GM23338 (cell line): ENCODE results near the gene TM9SF2. TPM values are rescaled to one million over a fixed set of nuclear protein-coding genes. Genes with fewer than 3 reads are reported as not detected.
A peak's percentile ranks its signal among the peaks of the same experiment; 100 is the strongest.

ENCODE experiments used
- ATAC-seq: fragments of 200-7000 bp; cut with Tn5 transposase; 3 replicates; pipeline ENCODE4 v1.9.1; 2020
- DNase-seq: peaks from one replicate; pipeline ENCODE4 v3.0.0-alpha.2; 2015; ENCODE audit warnings: low spot score
- H2AFZ ChIP-seq: fragments of 200-600 bp; sonication (generic); 2 replicates; pipeline ENCODE4 v1.8.0; 2016; ENCODE audit warnings: antibody characterized with exemption, mild to moderate bottlenecking, moderate library complexity
- H3F3A ChIP-seq: fragments of 200-600 bp; sonication (generic); replicated peaks from 2 replicates; pipeline ENCODE4 v1.8.0; 2017; ENCODE audit warnings: antibody characterized with exemption, mixed run types, low read depth
- H3K27ac ChIP-seq: fragments of 200-600 bp; sonication (generic); 2 replicates; pipeline ENCODE4 v1.6.1; 2016; ENCODE audit warnings: low read depth
- H3K27me3 ChIP-seq: fragments of 200-600 bp; sonication (generic); 2 replicates; pipeline ENCODE4 v1.8.0; 2016; ENCODE audit warnings: mild to moderate bottlenecking, mixed run types, moderate library complexity; ENCODE audit not compliant: insufficient read depth
- H3K36me3 ChIP-seq: fragments of 200-600 bp; sonication (generic); 2 replicates; pipeline ENCODE4 v1.8.0; 2016; ENCODE audit warnings: mild to moderate bottlenecking; ENCODE audit not compliant: insufficient read depth
- H3K4me1 ChIP-seq: fragments of 200-600 bp; sonication (generic); 2 replicates; pipeline ENCODE4 v1.8.0; 2016; ENCODE audit warnings: mild to moderate bottlenecking, moderate library complexity; ENCODE audit not compliant: insufficient read depth
- H3K4me2 ChIP-seq: fragments of 200-600 bp; sonication (generic); 2 replicates; pipeline ENCODE4 v1.7.1; 2017; ENCODE audit warnings: mixed run types
- H3K4me3 ChIP-seq: fragments of 200-600 bp; sonication (generic); 2 replicates; pipeline ENCODE4 v1.6.1; 2016; ENCODE audit warnings: mixed run types
- H3K79me2 ChIP-seq: fragments of 200-600 bp; sonication (generic); replicated peaks from 2 replicates; pipeline ENCODE4 v1.8.0; 2017; ENCODE audit warnings: mild to moderate bottlenecking; ENCODE audit not compliant: insufficient read depth
- H3K9me2 ChIP-seq: fragments of 200-600 bp; sonication (generic); 2 replicates; pipeline ENCODE4 v1.8.0; 2017; ENCODE audit not compliant: insufficient read depth
- H4K20me1 ChIP-seq: fragments of 200-600 bp; sonication (generic); replicated peaks from 2 replicates; pipeline ENCODE4 v1.8.0; 2017; ENCODE audit warnings: mild to moderate bottlenecking; ENCODE audit not compliant: insufficient read depth
- H3K27ac Mint-ChIP-seq: 2 replicates; pipeline ENCODE4 v1.8.0; 2020; ENCODE audit warnings: inconsistent platforms, mild to moderate bottlenecking, moderate library complexity, mixed read lengths
- H3K27me3 Mint-ChIP-seq: 3 replicates; pipeline ENCODE4 v1.8.0; 2022; ENCODE audit warnings: low read depth, mild to moderate bottlenecking, moderate library complexity, mixed read lengths, inconsistent platforms; ENCODE audit not compliant: insufficient read depth, poor library complexity
- H3K36me3 Mint-ChIP-seq: 3 replicates; pipeline ENCODE4 v1.8.0; 2021; ENCODE audit warnings: low read depth, mild to moderate bottlenecking, inconsistent platforms, moderate library complexity, mixed read lengths
- H3K4me1 Mint-ChIP-seq: 3 replicates; pipeline ENCODE4 v1.8.0; 2020; ENCODE audit warnings: mild to moderate bottlenecking, inconsistent platforms, mixed read lengths
- H3K4me3 Mint-ChIP-seq: 3 replicates; pipeline ENCODE4 v1.8.0; 2021; ENCODE audit warnings: moderate library complexity, mild to moderate bottlenecking, inconsistent platforms, mixed read lengths
- H3K9me3 Mint-ChIP-seq: 3 replicates; pipeline ENCODE4 v1.8.0; 2020; ENCODE audit warnings: moderate library complexity, mild to moderate bottlenecking, inconsistent platforms, mixed read lengths
- EZH2phosphoT487 ChIP-seq: fragments of 200-600 bp; sonication (generic); IDR thresholded peaks from one replicate; pipeline ENCODE4 v1.8.1; 2018; ENCODE audit warnings: antibody characterized with exemption; ENCODE audit not compliant: unreplicated experiment
- JUNB ChIP-seq: IDR thresholded peaks from one replicate; pipeline ENCODE4 v1.6.1; 2016; ENCODE audit warnings: antibody characterized with exemption; ENCODE audit not compliant: unreplicated experiment
- NANOG ChIP-seq: IDR thresholded peaks from 2 replicates; pipeline ENCODE4 v1.6.1; 2016; ENCODE audit warnings: antibody characterized with exemption, borderline replicate concordance
- POLR2AphosphoS5 ChIP-seq: IDR thresholded peaks from 2 replicates; pipeline ENCODE4 v1.6.1; 2016; ENCODE audit warnings: antibody characterized with exemption, low read depth
- STAT1 ChIP-seq: IDR thresholded peaks from one replicate; pipeline ENCODE4 v1.6.1; 2016; ENCODE audit warnings: antibody characterized with exemption; ENCODE audit not compliant: unreplicated experiment
- ZNF114 ChIP-seq: fragments of 250-450 bp; sonication (Bioruptor Pico); IDR thresholded peaks from 2 replicates; pipeline ENCODE4 v1.5.0; 2020; ENCODE audit warnings: mild to moderate bottlenecking, moderate library complexity
- polyA plus RNA-seq: library from polyadenylated mRNA; unstranded; fragments of >200 nt; fragmentation: Nextera tagmentation; extraction: Ambion mirVana; gene quantifications from 2 replicates; pipeline ENCODE4 v1.2.1, GENCODE V29; 2016
- total RNA-seq: library from RNA; depleted of rRNA; stranded (reverse); fragments of >200 nt; shearing (Covaris generic); gene quantifications from 2 replicates; pipeline ENCODE4 v1.2.3, GENCODE V29; 2014
- TF ChIP-seq, protein P1 (sequence below): fragments of 250-450 bp; sonication (Bioruptor Pico); IDR thresholded peaks from 2 replicates; pipeline ENCODE4 v1.5.0; 2020; ENCODE audit warnings: mild to moderate bottlenecking, moderate library complexity
- TF ChIP-seq, protein P2 (sequence below): IDR thresholded peaks from 2 replicates; pipeline ENCODE4 v1.6.1; 2016; ENCODE audit warnings: antibody characterized with exemption
- TF ChIP-seq, protein P3 (sequence below), 2 experiments: fragments of 200-600 bp in 1 of 2; sonication (generic) in 1 of 2; conservative IDR thresholded peaks; 2 replicates each; pipeline versions ENCODE4 v1.5.1 to v1.6.1; 2016 to 2017; ENCODE audit warnings: antibody characterized with exemption in 2 of 2, low read depth in 2 of 2, mild to moderate bottlenecking in 2 of 2, moderate library complexity in 1 of 2

TM9SF2 gene
- total and polyA plus RNA-seq, 2 experiments from 2014 or later = 50.5 to 115 TPM

DNA sequence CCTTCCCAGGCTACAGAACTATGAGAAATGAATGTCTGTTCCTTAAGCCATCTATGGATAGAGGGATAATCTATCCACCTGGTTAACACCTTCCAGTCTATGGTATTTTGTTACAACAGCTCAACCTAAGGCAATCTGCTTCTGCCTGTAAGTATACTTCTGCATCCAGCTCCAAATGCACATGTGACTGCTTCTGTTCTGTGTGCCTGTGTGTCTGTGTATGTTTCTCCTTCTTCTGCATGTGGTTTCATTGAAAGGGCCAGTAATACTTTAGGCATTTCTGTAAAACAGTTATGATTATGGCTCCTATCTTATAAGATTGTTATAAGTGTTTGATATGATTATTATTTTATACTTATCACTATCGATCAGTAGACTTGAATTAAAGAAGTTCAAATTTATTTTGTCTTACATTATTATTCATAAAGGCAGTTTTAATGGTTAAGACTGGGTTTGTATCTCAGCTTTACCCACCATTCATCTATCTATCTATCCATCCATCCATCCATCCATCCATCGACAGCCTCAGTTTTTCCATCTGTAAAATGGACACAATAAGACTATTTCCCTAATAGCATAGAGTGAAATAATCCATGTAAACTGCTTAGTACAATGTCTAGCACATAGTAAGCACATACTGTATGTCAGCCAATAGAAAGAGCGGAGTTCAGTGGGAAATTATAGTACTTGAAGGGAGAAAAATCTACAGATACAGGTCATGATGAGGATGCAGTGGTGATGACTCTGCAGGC, 37.5 kb upstream of the TM9SF2 start:
- Mint-ChIP-seq H3K27ac (no peak overlapping the region), H3K36me3 (no peaks in the 10 kb centered on the region), H3K4me1 (peaks cover 4% of the 10 kb centered on the region; the same call in 1 of the 3 replicates), H3K4me3 (no peak overlapping the region), H3K27me3 (peaks cover 6% of the 10 kb centered on the region), H3K9me3 (no peaks in the 10 kb centered on the region)
- ATAC-seq = no peak
- TF ChIP-seq NANOG (no peak), STAT1 (no peak), JUNB (no peak), POLR2AphosphoS5 (no peak), EZH2phosphoT487 (no peak), ZNF114 (CRISPR knock-in tag) (no peak)
- TF ChIP-seq, protein P1, sequence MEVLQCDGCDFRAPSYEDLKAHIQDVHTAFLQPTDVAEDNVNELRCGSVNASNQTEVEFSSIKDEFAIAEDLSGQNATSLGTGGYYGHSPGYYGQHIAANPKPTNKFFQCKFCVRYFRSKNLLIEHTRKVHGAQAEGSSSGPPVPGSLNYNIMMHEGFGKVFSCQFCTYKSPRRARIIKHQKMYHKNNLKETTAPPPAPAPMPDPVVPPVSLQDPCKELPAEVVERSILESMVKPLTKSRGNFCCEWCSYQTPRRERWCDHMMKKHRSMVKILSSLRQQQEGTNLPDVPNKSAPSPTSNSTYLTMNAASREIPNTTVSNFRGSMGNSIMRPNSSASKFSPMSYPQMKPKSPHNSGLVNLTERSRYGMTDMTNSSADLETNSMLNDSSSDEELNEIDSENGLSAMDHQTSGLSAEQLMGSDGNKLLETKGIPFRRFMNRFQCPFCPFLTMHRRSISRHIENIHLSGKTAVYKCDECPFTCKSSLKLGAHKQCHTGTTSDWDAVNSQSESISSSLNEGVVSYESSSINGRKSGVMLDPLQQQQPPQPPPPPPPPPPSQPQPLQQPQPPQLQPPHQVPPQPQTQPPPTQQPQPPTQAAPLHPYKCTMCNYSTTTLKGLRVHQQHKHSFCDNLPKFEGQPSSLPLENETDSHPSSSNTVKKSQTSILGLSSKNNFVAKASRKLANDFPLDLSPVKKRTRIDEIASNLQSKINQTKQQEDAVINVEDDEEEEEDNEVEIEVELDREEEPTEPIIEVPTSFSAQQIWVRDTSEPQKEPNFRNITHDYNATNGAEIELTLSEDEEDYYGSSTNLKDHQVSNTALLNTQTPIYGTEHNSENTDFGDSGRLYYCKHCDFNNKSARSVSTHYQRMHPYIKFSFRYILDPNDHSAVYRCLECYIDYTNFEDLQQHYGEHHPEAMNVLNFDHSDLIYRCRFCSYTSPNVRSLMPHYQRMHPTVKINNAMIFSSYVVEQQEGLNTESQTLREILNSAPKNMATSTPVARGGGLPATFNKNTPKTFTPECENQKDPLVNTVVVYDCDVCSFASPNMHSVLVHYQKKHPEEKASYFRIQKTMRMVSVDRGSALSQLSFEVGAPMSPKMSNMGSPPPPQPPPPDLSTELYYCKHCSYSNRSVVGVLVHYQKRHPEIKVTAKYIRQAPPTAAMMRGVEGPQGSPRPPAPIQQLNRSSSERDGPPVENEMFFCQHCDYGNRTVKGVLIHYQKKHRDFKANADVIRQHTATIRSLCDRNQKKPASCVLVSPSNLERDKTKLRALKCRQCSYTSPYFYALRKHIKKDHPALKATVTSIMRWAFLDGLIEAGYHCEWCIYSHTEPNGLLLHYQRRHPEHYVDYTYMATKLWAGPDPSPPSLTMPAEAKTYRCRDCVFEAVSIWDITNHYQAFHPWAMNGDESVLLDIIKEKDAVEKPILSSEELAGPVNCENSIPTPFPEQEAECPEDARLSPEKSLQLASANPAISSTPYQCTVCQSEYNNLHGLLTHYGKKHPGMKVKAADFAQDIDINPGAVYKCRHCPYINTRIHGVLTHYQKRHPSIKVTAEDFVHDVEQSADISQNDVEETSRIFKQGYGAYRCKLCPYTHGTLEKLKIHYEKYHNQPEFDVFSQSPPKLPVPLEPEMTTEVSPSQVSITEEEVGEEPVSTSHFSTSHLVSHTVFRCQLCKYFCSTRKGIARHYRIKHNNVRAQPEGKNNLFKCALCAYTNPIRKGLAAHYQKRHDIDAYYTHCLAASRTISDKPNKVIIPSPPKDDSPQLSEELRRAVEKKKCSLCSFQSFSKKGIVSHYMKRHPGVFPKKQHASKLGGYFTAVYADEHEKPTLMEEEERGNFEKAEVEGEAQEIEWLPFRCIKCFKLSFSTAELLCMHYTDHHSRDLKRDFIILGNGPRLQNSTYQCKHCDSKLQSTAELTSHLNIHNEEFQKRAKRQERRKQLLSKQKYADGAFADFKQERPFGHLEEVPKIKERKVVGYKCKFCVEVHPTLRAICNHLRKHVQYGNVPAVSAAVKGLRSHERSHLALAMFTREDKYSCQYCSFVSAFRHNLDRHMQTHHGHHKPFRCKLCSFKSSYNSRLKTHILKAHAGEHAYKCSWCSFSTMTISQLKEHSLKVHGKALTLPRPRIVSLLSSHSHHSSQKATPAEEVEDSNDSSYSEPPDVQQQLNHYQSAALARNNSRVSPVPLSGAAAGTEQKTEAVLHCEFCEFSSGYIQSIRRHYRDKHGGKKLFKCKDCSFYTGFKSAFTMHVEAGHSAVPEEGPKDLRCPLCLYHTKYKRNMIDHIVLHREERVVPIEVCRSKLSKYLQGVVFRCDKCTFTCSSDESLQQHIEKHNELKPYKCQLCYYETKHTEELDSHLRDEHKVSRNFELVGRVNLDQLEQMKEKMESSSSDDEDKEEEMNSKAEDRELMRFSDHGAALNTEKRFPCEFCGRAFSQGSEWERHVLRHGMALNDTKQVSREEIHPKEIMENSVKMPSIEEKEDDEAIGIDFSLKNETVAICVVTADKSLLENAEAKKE (CRISPR knock-in tag) = no peak
- TF ChIP-seq, protein P2, sequence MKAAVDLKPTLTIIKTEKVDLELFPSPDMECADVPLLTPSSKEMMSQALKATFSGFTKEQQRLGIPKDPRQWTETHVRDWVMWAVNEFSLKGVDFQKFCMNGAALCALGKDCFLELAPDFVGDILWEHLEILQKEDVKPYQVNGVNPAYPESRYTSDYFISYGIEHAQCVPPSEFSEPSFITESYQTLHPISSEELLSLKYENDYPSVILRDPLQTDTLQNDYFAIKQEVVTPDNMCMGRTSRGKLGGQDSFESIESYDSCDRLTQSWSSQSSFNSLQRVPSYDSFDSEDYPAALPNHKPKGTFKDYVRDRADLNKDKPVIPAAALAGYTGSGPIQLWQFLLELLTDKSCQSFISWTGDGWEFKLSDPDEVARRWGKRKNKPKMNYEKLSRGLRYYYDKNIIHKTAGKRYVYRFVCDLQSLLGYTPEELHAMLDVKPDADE = no peak
- TF ChIP-seq, protein P3, sequence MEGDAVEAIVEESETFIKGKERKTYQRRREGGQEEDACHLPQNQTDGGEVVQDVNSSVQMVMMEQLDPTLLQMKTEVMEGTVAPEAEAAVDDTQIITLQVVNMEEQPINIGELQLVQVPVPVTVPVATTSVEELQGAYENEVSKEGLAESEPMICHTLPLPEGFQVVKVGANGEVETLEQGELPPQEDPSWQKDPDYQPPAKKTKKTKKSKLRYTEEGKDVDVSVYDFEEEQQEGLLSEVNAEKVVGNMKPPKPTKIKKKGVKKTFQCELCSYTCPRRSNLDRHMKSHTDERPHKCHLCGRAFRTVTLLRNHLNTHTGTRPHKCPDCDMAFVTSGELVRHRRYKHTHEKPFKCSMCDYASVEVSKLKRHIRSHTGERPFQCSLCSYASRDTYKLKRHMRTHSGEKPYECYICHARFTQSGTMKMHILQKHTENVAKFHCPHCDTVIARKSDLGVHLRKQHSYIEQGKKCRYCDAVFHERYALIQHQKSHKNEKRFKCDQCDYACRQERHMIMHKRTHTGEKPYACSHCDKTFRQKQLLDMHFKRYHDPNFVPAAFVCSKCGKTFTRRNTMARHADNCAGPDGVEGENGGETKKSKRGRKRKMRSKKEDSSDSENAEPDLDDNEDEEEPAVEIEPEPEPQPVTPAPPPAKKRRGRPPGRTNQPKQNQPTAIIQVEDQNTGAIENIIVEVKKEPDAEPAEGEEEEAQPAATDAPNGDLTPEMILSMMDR (conservative IDR thresholded peaks at IDR 0.05; ENCODE audit: low read depth in 2 of 2) = no peak
- Histone ChIP-seq H4K20me1 (no peaks in the 10 kb centered on the region), H3K79me2 (no peaks in the 10 kb centered on the region), H3K9me2 (no peaks in the 10 kb centered on the region), H3K4me1 (no peaks in the 10 kb centered on the region), H3K4me3 (no peak overlapping the region), H3K27ac (no peak overlapping the region), H3K27me3 (no peaks in the 10 kb centered on the region), H2AFZ (peak overlapping the region; percentile 69; the same call in 1 of the 2 replicates), H3K36me3 (no peaks in the 10 kb centered on the region), H3K4me2 (no peak overlapping the region), H3F3A (no peaks in the 10 kb centered on the region)
- no peak for DNase-seq
